Measurements from ENCODE around the gene MT1B. TPM values are rescaled to one million over a fixed set of nuclear protein-coding genes. Genes with fewer than 3 reads are reported as not detected.

MT1B gene
- total RNA-seq, 1 donor from 2014 or later, result not detected

GRCh38 chr16:56626685-56627084 lies 25.0 kb upstream of the MT1B start:
- Histone ChIP-seq H3K27ac (ENCODE audit: low read depth, low read length) (peak overlapping the region; percentile 40), H3K27me3 (ENCODE audit: insufficient read depth, low read length) (peaks cover 9% of the 10 kb centered on the region), H2AFZ (ENCODE audit: low read depth, low read length) (no peak overlapping the region), H3K9me3 (ENCODE audit: insufficient read depth, low read depth, low read length) (no peaks in the 10 kb centered on the region), H3K4me3 (ENCODE audit: insufficient read depth, low read depth, low read length) (peak overlapping the region; percentile 76), H3K9ac (ENCODE audit: low read length) (peak overlapping the region; percentile 85), H3K79me2 (ENCODE audit: insufficient read depth, low read length) (peaks cover 20% of the 10 kb centered on the region), H3K36me3 (ENCODE audit: insufficient read depth, low read length) (no peaks in the 10 kb centered on the region), H3K4me2 (ENCODE audit: low read length) (peak overlapping the region; percentile 97), H4K20me1 (ENCODE audit: insufficient read depth, low read length) (peaks cover 11% of the 10 kb centered on the region), H3K4me1 (ENCODE audit: insufficient read depth, low read length) (peaks cover 25% of the 10 kb centered on the region)
- Mint-ChIP-seq H3K4me3 (ENCODE audit: unreplicated experiment) (peak overlapping the region; percentile 66), H3K9me3 (ENCODE audit: unreplicated experiment) (no peaks in the 10 kb centered on the region), H3K36me3 (ENCODE audit: low read depth, unreplicated experiment) (peaks cover 6% of the 10 kb centered on the region), H3K27me3 (ENCODE audit: low read depth, unreplicated experiment) (peaks cover 59% of the 10 kb centered on the region), H3K27ac (ENCODE audit: unreplicated experiment) (peak overlapping the region; percentile 66), H3K4me1 (ENCODE audit: low read depth, unreplicated experiment) (peaks cover 5% of the 10 kb centered on the region)
- FAIRE-seq, result no peak
- TF ChIP-seq CTCF (IDR thresholded peaks at IDR 0.05; ENCODE audit: insufficient read depth, low read depth, low read length) (no peak), EZH2 (IDR thresholded peaks at IDR 0.05; ENCODE audit: insufficient read depth, low read length) (no peak)
- no peak for DNase-seq (ENCODE audit: low read depth)

- Histone ChIP-seq H3K9ac (ENCODE audit: low read length) (no peak overlapping the region), H3K4me3 (ENCODE audit: insufficient read depth, low read depth, low read length) (no peak overlapping the region), H3K27ac (ENCODE audit: low read depth, low read length) (no peak overlapping the region), H3K9me3 (ENCODE audit: insufficient read depth, low read depth, low read length) (no peaks in the 10 kb centered on the region), H3K27me3 (ENCODE audit: insufficient read depth, low read length) (peaks cover 26% of the 10 kb centered on the region), H3K36me3 (ENCODE audit: insufficient read depth, low read length) (no peaks in the 10 kb centered on the region), H3K79me2 (ENCODE audit: insufficient read depth, low read length) (peaks cover 20% of the 10 kb centered on the region), H4K20me1 (ENCODE audit: insufficient read depth, low read length) (peaks cover 11% of the 10 kb centered on the region), H3K4me2 (ENCODE audit: low read length) (no peak overlapping the region), H2AFZ (ENCODE audit: low read depth, low read length) (no peak overlapping the region), H3K4me1 (ENCODE audit: insufficient read depth, low read length) (peaks cover 31% of the 10 kb centered on the region)
- Mint-ChIP-seq H3K27ac (ENCODE audit: unreplicated experiment) (no peak overlapping the region), H3K36me3 (ENCODE audit: low read depth, unreplicated experiment) (peaks cover 2% of the 10 kb centered on the region), H3K9me3 (ENCODE audit: unreplicated experiment) (peaks cover 2% of the 10 kb centered on the region), H3K4me1 (ENCODE audit: low read depth, unreplicated experiment) (peaks cover 9% of the 10 kb centered on the region), H3K27me3 (ENCODE audit: low read depth, unreplicated experiment) (peaks cover 56% of the 10 kb centered on the region), H3K4me3 (ENCODE audit: unreplicated experiment) (no peak overlapping the region)
- TF ChIP-seq EZH2 (IDR thresholded peaks at IDR 0.05; ENCODE audit: insufficient read depth, low read length) (no peak), CTCF (IDR thresholded peaks at IDR 0.05; ENCODE audit: insufficient read depth, low read depth, low read length) (no peak)
- DNase-seq (ENCODE audit: low read depth) (no peak), FAIRE-seq (no peak)
Measured at GRCh38 chr16:56628486-56629350, 23.0 kb upstream of the MT1B start.

- Mint-ChIP-seq H3K4me3 (ENCODE audit: unreplicated experiment) (no peak overlapping the region), H3K9me3 (ENCODE audit: unreplicated experiment) (peaks cover 2% of the 10 kb centered on the region), H3K36me3 (ENCODE audit: low read depth, unreplicated experiment) (peaks cover 2% of the 10 kb centered on the region), H3K27ac (ENCODE audit: unreplicated experiment) (no peak overlapping the region), H3K4me1 (ENCODE audit: low read depth, unreplicated experiment) (peaks cover 9% of the 10 kb centered on the region), H3K27me3 (ENCODE audit: low read depth, unreplicated experiment) (peaks cover 61% of the 10 kb centered on the region)
- H2AFZ ChIP-seq (ENCODE audit: low read depth, low read length), result no peak overlapping the region
- FAIRE-seq (no peak), DNase-seq (ENCODE audit: low read depth) (no peak)
- no peak for TF ChIP-seq CTCF (IDR thresholded peaks at IDR 0.05; ENCODE audit: insufficient read depth, low read depth, low read length)
- TF ChIP-seq EZH2 (IDR thresholded peaks at IDR 0.05; ENCODE audit: insufficient read depth, low read length), result no peak
- peaks cover 31% of the 10 kb centered on the region for H3K4me1 ChIP-seq (ENCODE audit: insufficient read depth, low read length)
- no peak overlapping the region for H3K27ac ChIP-seq (ENCODE audit: low read depth, low read length)
- H4K20me1 ChIP-seq (ENCODE audit: insufficient read depth, low read length), result peaks cover 11% of the 10 kb centered on the region
- H3K27me3 ChIP-seq (ENCODE audit: insufficient read depth, low read length), result peaks cover 34% of the 10 kb centered on the region
- no peaks in the 10 kb centered on the region for H3K36me3 ChIP-seq (ENCODE audit: insufficient read depth, low read length)
- no peaks in the 10 kb centered on the region for H3K9me3 ChIP-seq (ENCODE audit: insufficient read depth, low read depth, low read length)
- no peak overlapping the region for H3K9ac ChIP-seq (ENCODE audit: low read length)
- H3K4me3 ChIP-seq (ENCODE audit: insufficient read depth, low read depth, low read length), result no peak overlapping the region
- no peak overlapping the region for H3K4me2 ChIP-seq (ENCODE audit: low read length)
- H3K79me2 ChIP-seq (ENCODE audit: insufficient read depth, low read length), result peaks cover 20% of the 10 kb centered on the region
Measured at GRCh38 chr16:56629531-56629930, 22.2 kb upstream of the MT1B start.
